HG02588 (cell line): ENCODE measurements around the gene CDK18.
"Not testable (repeated sequence)": the region's sequence is repeated elsewhere in the genome, so short reads cannot be mapped to it uniquely, and the experiment has no call there.

Experiments
- ATAC-seq: cut with Tn5 transposase; IDR thresholded peaks from one replicate; pipeline ENCODE4 v1.9.1; 2021; ENCODE audit warnings: mild to moderate bottlenecking, moderate library complexity; ENCODE audit not compliant: unreplicated experiment

Gene CDK18

DNA sequence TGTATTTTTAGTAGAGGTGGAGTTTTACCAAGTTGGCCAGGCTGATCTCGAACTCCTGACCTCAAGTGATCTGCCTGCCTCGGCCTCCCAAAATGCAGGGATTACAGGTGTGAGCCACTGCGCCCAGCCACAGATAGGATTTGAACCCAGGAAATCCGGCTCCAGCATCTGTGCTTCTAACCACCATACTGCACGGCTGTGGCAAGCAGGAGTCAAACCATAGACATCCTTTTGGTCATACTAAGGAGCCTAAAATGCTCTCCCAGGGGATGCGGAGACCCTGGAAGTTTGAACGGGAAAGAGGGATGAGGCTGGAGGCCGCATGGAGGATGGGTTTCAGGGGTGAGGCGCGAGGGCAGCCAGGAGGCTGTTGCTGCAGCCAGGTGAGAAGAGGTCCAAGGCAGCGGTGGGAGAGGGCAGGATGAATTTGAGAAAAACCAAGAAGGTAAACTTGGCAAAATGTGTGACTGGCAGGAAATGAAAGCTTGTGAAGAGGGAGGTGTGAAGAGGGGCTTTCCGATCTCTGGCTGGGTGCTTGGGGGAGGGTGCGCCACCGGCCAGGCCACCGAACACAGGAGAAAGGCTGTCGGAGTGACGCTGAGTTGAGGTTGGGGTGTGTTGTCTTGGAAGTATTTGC is 24.0 kb upstream of the CDK18 start:
- ATAC-seq: no peak

DNA sequence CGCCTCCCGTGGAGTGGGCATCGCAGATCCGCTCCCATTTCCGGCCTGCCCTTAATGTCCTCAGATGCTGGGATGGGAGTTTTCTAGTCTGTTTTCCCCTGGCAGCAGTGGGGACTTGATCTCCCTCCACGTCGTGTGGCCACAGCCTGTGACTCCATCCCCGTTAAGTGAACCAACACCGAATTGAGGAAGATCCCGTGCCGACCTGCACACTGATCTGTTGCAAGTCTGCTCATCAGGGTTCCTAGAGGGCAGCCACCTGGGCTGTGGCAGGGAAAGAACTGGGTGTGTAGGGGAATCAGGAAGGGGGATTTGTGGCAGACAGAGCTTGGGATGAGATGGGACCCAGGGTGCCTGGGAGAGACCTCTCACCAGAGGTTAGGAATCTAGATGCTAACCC is 23.3 kb upstream of the CDK18 start:
- no peak for ATAC-seq

DNA sequence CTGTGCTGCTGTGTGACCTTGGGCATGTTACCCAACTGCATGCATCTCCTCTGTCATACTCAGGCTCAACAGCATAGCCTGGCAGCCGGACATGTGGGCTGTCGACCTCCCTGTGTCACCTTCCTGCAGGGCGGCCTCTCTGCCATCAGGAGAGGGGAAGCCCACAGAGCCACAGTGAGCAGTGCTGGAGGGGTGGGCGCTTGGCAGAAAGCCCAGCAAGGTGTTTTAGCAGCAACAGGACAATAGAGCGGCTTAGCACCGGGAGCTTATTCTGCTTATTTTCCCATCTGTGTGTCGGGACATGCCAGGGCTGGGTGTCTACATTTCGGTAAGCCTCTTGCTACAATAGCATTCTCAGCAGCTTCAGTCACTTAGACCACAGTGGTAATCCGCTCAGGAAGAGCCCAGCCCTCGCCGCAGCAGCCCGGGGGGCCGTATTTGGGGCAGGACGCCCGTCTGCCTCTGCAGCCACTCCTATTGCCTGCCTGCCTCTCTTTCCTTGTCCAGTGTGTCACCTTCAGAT is 22.8 kb upstream of the CDK18 start:
- no peak for ATAC-seq

DNA sequence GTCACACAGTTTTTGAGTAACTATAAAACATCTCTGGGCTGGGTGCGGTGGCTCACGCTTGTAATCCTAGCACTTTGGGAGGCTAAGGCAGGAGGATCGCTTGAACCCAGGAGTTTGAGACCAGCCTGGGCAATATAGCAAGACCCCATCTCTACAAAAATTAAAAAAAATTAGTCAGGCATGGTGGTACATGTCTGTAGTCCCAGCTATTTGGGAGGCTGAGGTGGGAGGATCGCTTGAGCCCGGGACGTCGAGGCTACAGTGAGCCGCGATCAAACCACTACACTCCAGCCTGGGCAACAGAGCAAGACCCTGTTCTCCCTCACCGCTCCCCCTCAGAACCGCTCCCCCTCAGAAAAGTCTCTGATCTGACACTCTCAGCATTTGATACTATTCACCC is 21.9 kb upstream of the CDK18 start:
- ATAC-seq: not testable (repeated sequence)

DNA sequence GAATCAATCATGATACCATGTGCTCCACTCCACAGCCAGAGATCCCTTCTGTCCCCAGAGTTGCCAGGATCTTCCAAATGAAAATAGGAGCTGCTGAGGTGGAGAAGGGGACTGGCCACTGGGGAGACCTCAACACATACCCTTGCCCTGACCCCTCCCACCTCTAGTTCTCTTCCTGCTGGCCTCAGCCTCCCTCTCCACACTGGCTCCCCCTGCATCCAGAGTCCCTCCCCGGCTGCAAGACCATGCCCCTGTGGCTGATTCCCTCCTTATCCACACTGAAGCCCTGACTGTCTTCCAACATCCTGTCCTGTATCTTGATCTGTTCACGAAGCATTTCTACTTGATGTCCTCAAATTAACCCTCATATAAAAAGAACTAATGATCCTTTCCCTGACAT is 21.1 kb upstream of the CDK18 start:
- ATAC-seq: no peak

DNA sequence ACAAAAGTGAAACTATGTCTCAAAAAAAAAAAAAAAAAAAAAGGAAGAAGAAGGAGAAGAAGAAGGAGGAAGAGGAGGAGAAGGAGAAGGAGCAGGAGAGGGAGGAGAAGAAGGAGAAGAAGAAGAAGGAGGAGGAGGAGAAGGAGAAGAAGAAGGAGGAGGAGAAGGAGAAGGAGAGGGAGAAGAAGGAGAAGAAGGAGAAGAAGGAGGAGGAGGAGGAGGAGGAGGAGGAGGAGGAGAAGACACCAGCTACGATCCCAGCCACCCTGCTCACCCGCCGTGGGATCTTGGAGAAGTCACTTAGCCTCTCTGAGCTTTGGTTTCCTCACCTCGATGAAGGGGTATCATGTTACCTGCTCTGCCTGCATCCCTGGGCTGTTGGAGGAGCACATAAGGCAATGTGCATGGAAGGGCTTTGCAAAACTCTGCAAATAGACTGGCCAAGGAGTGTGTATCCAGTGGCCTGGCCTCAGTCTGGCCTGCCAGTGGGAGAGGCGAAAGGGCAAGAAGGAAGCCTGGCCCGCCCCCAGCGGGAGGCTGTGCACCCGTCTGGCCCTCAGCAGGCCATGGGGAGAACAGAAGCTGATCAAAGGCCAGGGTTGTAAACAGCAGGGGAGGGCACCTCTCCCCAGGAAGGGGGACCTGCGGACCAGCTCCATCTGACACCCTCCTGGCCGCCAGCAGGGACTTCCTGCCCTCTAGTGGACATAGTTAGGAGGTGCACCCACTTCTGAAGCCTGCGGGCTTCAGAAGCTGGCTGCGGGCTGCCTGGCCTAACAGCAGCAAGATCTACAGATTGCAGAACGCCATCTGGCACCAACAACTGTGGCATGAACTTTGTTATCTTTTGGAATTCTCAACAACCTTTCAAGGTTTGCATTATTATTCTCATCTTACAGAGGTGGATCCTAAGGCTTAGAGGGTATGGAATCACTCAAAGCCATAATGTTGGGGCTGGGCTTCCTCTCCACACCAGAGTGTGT is 19.2 kb upstream of the CDK18 start:
- no peak for ATAC-seq

DNA sequence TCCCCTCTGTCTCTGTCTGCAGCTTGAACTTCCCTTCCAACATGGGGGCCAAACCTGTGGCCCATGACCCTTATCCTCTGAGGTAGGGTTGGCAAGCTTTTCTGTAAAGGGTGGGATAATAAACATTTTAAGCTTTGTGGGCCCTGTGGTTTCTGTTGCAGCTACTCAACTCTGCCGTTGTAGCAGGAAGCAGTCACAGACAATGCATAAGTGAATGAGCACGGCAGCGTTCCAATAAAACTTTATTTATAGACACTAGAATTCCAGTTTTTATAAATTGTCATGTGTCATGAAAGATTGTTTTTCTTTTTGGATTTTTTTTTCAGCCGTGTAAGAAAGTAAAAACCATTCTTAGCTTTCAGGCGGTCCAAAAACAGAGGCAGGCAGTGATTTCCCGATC is 18.2 kb upstream of the CDK18 start:
- no peak for ATAC-seq

DNA sequence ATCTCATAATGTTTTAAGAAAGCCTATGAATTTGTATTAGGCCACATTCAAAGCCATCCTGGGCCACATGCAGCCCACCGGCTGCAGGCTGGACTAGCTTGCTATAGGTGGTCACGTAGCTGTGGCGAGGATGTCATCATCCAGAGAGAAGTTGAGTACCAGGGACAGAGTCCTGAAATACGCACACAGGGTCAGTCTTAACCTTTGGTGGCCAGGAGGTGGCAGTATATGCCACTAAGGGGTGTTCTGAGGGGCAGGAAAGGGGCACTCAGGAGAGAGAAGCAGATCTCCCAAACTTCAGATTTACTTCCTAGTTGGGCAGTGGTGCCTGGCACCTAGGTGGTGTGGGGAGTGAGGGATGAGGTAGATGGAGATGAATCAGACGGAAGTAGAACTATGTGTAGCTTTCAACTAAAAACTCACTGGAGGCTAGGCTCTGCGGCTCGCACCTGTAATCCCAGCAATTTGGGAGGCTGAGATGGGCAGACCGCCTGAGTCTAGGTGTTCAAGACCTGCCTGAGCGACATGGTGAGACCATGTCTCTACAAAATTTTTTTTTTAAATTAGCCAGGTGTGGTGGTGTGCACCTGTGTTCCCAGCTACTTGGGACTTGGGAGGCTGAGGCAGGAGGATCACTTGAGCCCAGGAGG is 16.3 kb upstream of the CDK18 start:
- ATAC-seq: no peak

DNA sequence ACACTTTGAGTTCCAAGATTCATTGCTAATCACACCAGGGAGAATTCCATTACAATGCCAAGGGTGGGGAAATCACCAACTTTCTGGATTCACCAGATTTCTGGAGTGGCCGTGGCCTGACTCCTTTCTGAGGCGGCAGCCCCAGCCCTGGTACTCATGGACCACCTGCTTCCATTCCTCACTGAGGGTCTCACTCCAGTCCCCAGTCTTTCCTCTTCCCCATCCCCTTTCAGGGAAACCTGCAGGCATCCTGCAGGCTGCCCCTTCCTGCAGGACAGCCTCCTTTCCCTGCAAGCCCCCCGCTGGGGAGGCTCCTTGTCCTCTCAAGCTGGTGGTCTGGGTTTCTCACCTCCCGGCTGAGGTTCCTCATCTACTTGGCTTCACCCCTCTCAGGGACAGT is 12.7 kb upstream of the CDK18 start:
- ATAC-seq: no peak

DNA sequence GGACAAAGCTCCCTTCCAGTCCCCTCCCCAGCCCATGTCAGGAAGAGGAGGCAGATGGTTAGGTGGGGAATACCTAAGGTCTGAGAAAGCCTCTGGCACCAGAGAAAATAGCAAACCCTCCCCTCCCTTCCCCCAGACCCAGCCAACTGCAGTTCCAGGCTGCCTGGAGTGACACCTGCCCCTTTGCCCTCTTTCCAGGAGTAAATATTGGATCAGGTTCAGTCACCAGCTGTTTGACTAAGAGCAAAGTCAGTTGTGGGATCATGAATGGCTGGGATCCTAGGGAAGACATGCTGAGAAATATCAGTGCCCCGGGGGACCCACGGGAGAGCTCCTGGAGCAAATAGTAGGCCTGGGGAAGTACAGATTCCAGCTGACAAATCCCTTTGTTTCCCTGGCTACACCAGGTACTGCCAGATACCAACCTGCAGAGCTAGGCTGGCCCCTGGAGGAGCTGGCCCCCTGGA is 12.2 kb upstream of the CDK18 start:
- ATAC-seq: no peak

DNA sequence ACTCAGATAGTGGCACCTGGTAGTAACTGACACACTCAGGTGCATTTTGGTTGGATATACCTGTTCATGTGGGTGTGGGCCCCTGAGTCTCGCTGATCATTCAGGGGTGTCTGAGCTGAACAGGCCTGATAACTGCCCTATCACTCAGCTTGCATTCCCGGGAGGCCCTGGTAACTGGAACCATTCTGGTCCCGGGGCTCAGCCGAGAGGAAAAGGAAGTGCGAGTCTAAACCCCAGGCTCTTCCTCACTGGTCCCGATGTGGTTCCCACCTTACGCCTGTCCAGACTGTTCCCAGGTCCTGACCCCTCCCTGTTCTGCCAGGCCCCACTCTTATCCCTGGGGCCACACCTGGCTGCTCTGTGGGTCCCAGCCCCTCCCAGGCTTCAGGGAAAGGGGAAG is 11.7 kb upstream of the CDK18 start:
- no peak for ATAC-seq

DNA sequence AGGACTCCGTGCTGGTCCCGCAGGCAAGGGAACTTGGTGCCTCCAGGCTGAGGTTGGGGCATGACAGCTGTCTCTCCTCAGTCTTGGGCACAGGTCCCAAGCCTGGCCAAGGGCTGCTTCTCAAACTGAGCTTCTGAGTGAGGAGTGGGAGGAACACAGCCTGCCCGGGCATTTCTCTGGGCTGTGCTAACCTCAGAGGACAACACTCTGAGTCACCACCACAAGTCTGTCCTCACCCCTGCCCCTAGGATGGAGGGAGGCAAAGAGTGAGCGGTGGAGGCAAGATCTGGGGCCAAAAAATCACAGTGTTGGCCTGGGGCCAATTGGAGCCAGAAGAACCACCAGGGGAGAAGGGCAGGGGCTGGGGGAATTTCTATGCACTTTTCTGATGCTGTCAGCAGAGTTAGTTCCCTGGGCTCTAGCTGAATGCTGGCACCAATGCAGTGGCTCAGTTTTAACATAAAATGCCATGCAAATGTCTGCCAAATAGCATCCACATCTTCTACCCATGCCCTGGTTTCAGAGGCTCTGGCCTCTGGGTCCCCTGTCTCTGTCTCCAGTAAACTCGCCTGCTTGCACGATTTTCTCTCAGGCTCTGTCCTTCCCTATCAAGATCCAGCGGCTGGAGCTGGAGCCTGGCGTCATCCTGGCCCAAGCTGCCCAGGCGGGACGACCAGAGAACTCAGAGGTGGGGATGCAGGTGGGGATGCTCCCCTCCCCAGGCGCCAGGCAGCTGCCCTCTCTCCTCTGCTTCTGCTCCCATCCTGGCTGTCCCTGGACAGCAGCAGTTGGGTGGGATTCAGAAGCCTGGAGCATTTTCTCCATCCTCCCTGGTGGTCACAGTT is 11.0 kb upstream of the CDK18 start:
- ATAC-seq: no peak

DNA sequence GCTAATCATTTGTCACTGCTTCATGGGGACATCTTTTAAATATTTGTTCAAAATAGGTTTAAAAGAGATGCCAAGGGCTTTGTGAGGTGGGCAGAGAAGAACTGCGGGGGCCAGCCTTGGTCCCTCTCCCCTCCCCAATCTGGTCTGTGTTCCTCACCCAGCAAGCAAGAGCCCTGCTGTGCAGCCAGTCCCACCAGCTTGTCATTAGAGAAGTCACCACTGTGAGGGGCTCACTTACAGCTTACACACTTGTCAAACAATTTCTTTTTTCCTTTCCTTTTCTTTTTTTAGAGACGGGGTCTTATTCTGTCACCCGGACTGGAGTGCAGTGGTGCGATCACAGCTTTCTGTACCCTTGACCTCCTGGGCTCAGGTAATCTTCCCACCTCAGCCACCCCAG is 10.4 kb upstream of the CDK18 start:
- ATAC-seq: no peak

DNA sequence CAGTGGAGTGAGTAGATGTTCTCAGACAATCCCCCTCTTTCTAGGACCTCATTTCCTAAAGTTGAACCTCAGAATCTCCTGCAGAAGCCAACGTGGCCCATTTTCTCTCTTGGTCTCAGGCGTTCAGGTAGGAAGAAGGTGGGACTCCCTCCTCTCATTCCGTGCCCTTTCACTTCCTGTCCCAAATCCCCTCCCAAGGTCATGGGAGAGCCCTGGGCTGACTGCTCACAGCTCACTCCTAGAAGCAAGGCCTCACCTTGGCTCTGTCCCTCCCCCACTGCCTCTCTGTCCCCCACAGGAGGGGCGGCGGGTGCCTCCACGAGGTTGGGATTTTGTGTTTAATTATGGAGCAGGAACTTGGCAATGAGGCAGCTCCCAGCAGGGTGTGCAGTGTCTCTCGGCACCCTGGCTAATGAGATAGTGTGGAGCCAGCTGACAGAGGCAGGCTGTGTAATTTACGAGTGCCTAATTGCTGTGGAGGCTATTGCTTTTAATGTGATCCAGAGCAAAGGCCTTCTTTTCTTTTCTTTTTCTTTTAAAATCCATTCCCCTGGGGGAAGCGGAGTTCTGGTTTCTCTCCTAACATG is 9.1 kb upstream of the CDK18 start:
- ATAC-seq: no peak

DNA sequence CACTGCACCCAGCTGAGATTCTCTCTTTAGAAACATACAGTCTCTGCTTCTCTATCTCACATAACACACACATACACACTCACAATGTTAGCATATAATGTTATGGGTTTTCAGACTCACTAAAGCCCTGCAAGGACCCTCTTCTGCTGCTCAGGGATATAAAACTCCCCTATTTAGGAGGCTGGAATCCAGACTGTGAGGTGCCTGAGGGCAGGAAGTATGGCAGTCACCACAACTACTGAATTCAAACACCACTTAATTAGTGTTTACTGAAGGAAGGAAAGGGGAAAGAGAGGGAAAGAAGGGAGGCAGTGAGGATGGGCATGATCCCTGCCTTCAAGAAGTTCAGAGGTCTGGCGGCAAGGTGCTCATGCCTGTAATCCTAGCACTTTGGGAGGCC is 7.8 kb upstream of the CDK18 start:
- ATAC-seq: no peak

DNA sequence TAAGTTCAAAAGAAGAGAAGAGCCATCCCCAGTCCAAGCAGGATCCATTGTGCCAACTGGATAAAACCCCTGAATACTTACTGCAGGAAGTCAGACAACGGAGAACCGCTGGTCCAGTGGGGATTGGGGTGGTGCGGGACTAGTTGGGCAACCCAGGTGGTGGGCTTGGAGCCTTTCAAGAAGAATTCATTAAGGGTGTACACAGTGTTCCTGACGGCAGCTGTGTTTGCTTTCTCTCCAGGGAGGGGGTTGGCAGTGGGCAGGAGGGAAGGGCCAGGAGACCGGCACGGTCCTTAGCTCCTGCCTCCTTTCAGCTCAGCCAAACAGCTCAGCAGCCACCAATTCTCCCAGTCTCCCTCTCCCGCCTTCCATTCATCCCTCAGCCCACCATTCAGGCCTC is 7.1 kb upstream of the CDK18 start:
- ATAC-seq: no peak

DNA sequence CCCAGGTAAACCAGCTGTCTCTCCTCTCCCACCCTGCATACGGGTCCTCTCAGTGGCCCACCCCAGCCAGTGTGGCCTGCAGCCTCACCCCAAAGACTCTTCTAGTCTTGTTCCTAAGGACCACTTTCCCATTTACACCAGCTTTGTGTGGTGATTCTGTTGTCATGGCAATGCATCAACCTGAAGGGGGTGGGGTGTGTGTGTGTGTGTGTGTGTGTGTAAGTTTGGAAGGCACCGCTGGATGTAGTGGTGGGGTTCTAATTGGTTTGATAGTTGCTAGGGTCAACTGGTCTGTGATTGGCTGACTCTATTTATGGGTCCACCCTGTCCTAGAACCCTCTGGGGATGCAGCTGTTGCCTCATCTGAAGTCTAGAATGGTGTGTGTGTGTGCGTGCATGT is 4.7 kb upstream of the CDK18 start:
- no peak for ATAC-seq

DNA sequence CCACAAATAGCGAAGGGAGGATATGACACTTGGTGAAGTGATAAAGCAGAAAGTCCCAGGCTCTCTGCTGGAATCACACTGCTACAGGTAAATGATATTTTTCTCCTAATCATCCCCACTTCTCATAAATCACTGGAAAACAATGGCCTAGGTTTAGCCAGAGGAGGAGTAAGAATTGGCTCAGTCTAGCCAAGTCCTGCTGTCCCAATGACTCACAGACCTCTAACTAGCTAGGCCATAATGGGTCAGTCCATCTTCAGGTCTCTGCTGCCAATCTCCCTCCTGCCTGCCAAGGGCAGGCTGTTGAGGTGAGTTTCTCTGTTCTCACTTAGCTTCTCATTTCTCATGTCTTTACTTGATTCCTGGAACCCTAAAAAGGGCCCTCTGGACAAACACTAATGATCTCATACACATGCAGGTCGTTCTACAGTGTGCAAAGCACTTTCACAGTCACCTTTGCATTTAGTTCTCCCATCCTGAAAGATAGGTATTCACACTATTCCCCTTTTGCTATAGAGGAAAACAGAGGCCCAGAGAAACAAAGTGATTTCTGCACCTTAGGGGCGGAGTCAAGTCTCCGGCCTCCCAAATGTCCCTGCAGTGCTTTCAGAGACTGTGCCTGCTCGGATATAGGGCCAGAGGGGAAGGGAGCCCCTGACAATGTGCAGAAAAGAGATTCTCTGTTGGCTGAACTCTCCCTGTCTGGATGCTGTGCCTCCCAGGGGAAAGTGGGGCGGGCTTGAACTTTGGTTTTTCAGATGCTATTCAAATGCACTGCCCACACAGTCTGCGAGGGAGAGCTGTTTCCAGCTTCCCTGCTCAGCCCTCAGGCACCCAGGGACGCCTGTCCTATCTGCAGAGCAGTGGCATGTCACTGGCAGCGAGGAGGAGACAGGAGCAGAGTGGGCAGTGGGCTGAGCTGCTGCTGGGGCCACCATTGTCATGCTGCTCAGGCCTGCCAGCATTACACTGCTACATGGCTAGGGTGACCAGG is 3.9 kb upstream of the CDK18 start:
- ATAC-seq: no peak
